Measurements from ENCODE around the gene F7.
"Not testable (repeated sequence)": the region's sequence is repeated elsewhere in the genome, so short reads cannot be mapped to it uniquely, and the experiment has no call there.

F7 gene

DNA sequence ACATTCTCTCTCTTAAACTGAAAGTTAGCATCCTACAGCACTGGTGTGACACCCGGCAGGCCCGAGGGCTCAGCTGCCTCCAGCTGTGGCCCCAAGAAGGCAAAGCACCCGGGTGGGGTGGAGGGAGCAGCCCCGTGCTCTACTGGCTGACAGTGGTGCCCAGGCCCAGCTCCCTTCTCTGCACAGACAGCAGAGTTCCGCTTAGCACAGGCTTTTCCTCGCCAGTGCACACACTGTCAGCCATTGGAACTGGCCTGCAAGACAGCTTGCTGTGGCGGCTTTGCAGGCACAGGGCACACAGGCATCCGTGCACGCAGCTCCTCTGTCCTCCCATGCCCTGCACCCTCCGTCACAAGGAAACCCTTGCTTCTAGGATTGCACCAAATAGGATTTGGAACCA, 3.3 kb upstream of the F7 start:
- not testable (repeated sequence) for DNase-seq (ENCODE audit: low spot score)

DNA sequence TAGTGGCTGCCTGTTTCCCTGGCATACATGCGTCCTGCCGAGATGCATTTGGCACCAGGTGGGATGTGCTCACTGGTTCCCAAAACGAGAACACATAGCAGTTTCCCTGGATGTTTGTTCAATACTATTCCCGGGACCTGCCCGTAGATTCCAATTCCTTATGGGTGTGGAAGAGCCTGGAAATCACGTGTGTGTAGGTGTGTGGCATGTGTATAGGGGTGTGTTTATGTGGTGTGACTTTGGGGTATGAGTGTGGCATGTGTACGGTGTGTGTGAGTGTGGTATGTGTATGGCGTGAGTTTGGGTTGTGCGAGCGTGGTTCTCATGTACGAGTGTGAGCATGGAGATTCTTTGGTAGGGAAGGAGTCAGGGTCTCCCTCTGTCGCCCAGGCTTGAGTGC, 2.9 kb upstream of the F7 start:
- no peak for DNase-seq (ENCODE audit: low spot score)

DNA sequence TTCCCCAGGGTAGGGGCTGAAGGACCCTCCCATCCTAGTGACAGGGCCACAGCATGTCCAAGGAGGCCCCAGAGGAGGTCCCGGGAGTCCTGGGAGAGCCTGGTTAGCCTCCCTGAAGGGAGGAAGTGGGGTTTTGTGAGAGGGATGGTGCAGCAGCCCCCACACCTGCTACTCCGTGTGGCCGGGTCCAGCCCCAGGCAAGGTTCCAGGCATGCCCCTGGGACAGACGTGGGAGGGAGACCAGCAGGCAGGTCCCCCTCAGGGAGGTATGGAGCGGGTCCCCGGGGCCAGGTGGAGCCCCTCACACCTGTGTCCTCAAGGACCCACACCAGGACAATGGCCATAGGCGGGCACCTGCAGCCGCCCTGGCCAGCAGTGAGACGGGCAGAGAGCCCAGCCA, 1.9 kb upstream of the F7 start:
- no peak for DNase-seq (ENCODE audit: low spot score)

DNA sequence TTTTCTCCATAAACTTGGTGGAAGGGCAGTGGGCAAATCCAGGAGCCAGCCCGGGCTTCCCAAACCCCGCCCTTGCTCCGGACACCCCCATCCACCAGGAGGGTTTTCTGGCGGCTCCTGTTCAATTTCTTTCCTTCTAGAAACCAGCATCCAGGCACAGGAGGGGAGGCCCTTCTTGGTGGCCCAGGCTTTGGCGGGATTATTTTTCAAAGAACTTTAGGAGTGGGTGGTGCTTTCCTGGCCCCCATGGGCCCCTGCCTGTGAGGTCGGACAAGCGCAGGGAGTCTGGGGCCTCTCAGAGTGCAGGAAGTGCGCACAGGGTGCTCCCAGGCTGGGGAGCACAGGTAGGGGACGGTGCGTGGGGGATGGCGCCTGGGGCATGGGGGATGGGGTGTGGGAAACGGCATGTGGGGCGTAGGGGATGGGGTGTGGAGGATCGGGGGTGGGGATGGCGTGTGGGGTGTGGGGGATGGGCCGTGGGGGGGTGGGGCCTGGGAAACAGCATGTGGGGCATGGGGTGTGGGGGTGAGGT, 396 bp downstream of the F7 start:
- DNase-seq (ENCODE audit: low spot score) = no peak

DNA sequence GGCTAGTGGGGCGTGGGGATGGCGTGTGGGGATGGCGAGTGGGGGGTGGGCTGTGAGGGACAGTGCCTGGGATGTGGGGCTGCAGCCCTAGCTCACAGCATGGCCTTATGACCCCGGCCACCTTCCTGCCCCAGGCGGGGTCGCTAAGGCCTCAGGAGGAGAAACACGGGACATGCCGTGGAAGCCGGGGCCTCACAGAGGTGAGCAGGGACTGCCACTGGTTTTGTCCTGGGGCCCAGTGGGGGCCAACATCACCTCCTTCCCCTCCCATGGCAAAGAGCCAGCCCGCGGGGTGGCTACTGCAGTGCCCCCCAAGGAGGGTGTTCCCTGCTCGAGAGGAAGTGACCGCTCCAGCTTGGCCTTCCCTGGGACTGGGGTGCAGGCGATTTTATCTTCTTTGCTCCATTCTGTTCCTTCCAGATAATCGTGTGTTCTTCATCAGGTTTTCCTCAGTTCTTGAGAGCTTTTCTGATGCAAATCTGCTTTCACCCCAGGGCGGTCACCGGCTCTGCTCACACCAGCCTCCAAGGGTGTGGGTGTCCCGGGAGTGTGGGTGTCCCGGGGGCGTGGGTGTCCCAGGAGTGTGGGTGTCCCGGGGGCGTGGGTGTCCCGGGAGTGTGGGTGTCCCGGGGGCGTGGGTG, 1.2 kb downstream of the F7 start:
- no peak for DNase-seq (ENCODE audit: low spot score)

DNA sequence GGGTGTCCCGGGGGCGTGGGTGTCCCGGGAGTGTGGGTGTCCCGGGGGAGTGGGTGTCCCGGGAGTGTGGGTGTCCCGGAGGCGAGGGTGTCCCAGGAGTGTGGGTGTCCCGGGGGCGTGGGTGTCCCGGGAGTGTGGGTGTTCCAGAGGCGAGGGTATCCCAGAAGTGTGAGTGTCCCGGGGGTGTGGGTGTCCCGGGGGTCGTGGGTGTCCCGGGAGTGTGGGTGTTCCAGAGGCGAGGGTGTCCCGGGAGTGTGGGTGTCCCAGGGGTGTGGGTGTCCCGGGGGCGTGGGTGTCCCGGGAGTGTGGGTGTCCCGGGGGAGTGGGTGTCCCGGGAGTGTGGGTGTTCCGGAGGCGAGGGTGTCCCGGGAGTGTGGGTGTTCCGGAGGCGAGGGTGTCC, 2.9 kb downstream of the F7 start:
- not testable (repeated sequence) for DNase-seq (ENCODE audit: low spot score)

DNA sequence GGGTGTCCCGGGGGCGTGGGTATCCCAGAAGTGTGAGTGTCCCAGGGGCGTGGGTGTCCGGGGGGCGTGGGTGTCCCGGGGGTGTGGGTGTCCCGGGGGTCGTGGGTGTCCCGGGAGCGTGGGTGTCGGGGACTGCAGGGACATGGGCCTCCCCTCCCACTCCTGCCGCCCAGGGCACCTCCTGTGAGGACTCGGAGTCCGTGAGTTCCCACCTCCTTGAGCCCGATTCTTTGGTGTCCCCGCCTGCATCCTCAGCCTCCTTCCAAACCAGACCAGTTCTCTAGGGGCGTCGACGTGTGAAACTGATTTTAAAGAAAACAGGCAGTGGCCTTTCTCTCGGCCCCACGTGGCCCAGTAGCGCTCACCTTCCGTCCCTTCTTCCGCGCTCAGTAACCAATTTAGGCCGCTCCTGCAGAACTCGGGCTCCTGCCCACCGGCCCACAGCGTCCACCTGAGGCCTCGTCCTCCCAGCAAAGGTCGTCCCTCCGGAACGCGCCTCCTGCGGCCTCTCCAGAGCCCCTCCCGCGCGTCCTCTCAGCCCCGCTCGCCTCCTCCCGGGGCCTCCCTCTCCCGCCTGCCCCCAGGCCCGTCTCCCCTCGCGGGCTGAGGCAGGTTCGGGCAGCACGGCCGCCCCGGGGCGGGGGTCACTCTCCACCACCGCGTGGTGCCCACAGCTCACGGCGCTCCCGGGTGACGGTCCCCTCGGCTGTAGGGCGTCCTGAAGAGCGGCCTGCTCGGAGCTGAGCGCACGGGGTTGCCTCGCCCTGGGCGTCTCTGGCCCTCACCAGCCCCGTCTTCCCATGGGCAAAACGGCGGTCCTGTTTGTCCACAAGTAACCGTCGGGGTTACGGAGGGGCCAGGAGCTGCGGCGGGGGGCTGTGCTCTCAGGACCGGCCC, 3.8 kb downstream of the F7 start:
- DNase-seq (ENCODE audit: low spot score) = no peak

DNA sequence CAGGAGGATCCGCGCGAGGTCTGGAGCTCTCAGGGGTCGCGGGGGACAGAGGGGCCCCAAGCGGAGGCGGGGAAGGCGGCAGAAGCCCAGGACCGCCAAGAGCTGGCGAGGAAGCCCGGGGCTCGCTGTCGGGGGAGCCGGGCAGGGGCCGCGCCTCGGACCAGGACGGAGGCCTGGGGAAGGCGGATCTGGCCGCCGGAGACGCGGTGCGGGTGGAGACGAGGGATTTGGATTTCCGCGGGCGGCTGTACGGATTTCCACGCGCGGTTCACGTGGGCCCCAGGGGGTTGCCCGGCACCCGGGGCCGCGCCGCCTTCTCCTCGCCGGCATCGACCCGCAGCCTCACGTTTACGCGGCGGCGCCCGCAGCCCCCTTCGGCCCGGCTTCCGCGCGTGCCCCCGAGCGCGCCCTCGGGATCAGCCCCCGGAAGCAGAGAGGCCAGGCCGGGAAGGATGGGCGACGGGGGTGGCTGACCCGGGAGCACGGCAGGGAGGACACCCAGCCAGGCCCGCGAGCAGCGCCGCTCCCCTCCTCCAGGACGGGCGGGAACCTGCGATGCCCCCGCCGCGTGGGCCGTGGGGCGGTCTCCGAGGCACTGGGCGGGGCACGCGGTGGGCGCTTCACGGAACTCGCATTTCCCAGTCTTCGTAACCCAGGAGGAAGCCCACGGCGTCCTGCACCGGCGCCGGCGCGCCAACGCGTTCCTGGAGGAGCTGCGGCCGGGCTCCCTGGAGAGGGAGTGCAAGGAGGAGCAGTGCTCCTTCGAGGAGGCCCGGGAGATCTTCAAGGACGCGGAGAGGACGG, 4.7 kb downstream of the F7 start:
- no peak for DNase-seq (ENCODE audit: low spot score)

DNA sequence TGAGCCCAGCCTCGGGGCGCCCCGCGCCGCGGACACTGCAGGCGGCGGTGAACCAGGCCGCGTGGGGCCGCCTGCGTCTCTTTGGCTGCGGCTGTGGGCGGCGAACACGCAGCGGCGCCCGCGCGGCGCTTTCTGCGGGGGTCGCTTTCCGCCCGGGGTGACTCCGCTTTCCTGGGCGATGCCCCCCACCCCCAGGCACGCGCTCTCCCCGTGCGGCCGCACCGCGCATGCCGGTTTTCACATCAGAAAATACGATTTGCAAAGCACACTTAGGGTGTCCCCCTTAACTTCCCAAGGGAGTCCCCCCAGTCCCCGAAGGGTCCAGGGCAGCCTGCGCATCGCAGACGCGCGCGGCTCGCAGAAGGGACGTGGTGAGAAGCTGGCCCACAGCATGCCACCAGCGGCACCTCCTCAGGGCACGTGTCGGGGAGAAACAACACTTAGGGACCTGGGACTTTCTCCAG, 5.3 kb downstream of the F7 start:
- DNase-seq (ENCODE audit: low spot score) = no peak

DNA sequence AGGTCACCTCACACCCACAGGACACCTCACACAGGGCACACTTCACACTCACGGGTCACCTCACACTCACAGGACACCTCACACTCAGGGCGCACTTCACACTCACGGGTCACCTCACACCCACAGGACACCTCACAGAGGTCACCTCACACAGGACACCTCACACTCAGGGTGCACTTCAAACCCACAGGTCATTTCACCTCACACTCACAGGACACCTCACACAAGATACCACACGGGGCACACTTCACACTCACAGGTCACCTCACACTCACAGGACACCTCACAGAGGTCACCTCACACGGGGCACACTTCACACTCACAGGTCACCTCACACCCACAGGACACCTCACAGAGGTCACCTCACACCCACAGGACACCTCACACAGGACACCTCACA, 6.2 kb downstream of the F7 start:
- DNase-seq (ENCODE audit: low spot score) = not testable (repeated sequence)

DNA sequence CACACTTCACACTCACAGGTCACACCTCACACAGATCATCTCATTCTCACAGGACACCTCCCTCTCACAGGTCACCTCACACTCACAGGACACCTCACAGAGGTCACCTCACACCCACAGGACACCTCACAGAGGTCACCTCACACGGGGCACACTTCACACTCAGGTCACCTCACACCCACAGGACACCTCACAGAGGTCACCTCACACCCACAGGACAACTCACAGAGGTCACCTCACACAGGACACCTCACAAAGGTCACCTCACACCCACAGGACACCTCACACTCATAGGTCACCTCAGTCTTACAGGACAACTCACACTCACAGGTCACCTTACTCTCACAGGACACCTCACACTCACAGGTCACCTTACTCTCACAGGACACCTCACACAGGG, 6.9 kb downstream of the F7 start:
- DNase-seq (ENCODE audit: low spot score) = not testable (repeated sequence)

DNA sequence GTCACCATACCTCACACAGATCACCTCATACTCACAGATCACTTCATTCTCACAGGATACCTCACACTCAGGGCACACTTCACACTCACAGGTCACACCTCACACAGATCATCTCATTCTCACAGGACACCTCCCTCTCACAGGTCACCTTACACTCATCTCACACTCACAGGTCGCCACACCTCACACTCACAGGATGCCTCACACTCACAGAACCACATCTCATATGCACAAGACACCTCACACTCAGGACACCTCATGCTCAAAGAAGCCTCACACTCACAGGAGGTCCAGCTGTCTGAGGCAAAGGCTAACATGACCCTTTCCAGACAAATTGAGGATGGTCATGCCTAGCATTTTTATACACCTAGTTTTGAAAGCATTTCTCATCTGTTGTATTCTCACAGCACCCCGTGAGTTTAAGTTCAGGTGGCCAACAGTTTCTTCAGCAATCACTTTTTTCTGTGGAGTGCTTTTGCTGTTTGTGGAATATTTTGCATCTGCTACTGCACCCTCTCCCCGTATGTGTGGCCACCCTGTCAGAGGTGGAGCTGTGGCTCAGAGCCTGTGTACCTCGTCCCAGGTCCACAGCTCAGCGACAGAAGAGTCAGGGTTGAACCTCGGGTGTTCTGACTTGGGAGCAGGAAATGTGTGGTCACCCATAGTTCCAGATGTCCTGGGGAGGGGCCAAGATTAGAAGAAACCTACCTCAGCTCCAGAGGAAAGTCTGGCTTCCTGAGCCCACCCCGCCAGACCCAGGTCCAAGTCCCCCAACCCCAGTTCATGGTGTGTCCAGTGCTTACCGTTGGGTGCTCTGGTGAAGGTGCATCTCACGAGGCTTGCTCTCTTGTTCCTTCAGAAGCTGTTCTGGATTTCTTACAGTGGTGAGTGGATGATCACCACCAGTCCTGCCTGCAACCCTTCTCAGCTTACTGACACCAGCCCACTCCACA, 7.6 kb downstream of the F7 start:
- no peak for DNase-seq (ENCODE audit: low spot score)

DNA sequence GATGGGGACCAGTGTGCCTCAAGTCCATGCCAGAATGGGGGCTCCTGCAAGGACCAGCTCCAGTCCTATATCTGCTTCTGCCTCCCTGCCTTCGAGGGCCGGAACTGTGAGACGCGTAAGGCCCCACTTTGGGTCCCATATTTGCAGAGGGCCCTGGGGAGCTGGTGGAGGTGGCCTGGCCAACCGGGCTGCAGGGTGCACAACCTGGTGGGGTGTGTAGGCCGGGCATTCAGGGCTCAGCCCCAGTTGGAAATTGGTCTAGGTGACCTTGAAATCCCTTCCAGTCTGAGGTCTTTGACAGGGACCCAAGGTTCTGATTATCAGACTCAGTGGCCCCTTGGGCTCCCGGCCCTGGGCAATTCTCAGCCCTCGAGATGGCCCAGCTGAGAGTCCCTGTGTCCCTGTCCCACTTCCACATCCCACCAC, 8.3 kb downstream of the F7 start:
- no peak for DNase-seq (ENCODE audit: low spot score)

DNA sequence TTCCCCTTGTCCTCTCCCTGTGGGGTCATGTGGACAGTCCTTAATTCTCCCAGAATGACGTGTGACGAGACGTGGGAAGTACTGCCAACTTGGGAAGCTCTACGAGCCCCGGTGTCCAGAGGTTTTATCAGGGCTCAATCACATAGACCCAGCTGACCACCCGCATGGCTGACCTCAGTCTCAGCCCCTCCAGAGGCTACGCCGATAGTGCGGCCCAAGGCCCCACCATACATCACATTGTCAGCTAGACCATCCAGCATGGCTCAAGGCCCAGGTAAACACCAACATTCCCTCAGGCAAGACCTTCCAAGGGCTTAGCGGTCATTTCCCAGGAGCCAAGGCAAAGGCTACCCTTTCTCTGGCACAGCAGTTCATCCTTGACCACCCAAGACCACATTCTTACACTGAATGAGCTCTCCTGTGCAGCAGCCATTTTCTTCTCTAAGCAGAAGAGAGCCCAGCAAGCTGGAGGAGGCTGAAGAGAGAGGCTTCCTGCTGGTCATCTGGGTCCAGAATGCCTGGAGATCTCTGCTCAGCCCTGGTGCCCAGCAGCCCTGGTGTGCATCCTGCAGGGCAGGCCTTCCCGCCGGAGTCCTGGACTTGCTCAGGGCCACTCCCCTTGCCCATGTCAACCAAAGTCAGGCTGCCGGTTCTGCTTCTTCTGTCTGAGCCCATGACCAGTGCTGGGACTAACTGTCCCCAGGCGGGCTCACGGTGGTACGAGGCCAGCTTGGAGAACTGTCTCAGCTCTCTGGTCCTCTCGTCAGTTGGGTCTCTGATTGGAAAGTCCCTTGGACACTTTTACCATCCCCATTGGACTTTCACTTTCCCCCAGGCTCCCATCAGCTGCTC, 9.1 kb downstream of the F7 start:
- no peak for DNase-seq (ENCODE audit: low spot score)

DNA sequence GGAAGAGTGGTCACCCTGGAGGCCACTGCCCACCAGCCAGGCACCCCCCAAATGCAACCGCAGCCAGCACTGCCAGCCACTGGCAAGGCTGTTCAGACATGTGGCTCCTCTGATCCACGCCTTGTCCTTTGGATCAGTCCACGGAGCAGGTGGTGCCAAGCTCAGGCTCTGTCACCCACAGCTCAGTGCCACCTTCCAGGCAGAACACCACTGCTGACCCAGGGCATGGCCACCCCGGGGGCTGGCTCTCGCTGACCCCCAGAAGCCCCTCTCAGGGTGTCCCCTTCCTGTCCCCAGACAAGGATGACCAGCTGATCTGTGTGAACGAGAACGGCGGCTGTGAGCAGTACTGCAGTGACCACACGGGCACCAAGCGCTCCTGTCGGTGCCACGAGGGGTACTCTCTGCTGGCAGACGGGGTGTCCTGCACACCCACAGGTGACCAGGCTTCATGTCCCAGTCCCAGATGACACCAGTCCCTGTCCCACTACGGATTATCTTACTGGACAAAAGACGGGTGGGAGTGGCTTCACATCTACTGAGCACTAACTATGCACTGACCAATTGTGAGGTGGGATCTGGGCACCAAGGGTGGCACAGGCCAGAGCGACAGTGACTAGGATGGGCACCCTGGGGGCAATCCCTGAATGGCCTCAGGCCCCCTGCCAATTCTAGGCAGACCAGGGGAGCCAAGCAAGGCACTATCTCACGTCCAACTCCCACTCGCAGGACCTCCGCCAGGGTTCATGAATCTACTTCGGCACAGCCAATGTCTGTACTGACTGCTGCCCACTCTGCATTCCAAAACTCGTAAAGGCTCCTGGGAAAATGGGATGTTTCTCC, 10.0 kb downstream of the F7 start:
- DNase-seq (ENCODE audit: low spot score) = no peak

DNA sequence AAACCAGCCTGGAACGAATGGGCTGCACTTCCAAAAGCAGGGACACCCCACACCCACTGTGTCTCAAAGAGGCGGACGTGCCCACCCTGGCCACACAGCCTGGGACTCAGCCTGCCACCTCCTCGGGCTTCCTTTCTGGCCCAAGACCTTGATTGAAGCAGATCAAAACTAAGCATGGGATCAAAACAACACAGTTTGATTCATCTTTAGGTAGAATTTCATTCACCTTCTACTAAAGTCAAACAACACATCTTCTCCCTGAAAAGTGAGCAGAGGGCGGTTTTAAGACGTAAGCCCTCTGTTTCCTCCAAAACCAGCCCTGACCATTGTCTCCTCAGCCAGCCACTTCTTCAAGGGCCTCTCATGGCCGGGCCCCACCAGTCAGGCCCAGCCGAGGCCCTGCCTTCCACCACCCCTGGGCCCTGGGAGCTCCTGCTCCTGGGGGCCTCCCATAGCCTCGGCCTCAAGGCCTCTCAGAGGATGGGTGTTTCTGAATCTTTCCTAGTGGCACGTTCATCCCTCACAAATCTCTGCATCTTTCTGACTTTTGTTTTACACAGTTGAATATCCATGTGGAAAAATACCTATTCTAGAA, 10.7 kb downstream of the F7 start:
- DNase-seq (ENCODE audit: low spot score) = no peak

DNA sequence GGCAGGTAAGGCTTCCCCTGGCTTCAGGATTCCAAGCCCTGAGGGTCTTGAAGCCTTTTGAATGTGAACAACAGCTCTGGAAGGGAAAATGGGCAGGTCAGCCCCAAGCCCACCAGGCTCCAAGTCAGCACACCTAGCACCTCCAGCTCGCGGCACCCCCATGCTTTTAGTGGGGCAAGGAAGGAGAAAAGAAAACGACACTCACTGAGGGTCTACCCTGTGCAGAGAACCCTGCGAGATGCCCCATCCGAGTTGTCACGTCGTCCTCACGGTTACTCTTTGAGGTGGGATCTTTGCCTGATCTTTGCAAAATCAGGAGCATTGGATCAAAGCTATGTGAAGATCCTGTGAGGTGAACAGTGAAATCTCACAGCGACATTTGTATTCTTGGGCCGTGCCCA, 11.3 kb downstream of the F7 start:
- no peak for DNase-seq (ENCODE audit: low spot score)

DNA sequence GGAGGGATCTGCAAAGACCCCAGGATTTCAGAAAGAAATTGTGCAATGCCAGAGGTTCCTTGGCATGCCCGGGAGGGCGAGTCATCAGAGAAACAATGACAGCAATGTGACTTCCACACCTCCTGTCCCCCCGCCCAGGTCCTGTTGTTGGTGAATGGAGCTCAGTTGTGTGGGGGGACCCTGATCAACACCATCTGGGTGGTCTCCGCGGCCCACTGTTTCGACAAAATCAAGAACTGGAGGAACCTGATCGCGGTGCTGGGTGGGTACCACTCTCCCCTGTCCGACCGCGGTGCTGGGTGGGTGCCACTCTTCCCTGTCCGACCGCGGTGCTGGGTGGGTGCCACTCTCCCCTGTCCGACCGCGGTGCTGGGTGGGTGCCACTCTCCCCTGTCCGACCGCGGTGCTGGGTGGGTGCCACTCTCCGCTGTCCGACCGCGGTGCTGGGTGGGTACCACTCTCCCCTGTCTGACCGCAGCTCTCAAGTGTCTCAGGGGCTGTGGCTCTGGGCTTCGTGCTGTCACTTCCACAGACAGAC, 11.8 kb downstream of the F7 start:
- no peak for DNase-seq (ENCODE audit: low spot score)

DNA sequence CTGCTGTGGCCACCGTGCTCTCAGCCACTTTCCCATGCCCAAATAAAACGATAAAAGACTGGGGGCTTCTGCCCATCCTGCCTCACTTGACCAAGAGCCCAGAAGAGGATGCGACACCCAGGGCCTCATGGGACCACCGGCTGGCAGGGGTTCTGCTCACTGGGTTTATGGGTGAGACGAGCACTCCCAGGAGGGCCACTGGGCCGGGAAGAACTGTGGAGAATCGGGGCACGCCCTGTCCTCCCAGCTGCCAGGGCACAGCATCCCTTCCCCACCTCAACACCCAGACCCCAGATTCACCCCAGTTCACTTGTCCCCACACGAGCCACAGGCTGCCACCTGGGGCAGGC, 12.3 kb downstream of the F7 start:
- no peak for DNase-seq (ENCODE audit: low spot score)

Measured in kidney tubule cell (primary cell).